Activated T-cell treated with anti-CD3 and anti-CD28 coated beads, Interleukin-2, amount 50 U/mL, for 48 hours (primary cell): ENCODE results near the gene MEGF6.

Source experiments
- DNase-seq, 2 experiments: peaks; one replicate each; pipeline ENCODE4 v3.0.0-alpha.2; 2020

The MEGF6 gene

GRCh38 chr1:3642919-3643675, 31.8 kb upstream of the MEGF6 start:
- no peak for DNase-seq

- DNase-seq, result no peak
These were observed 30.5 kb upstream of the MEGF6 start for GRCh38 chr1:3641816-3642215.

GRCh38 chr1:3641046-3641760, 29.9 kb upstream of the MEGF6 start:
- DNase-seq, result no peak

- DNase-seq, result no peak
These were observed 29.0 kb upstream of the MEGF6 start for GRCh38 chr1:3640121-3640837.

GRCh38 chr1:3639397-3639911, 28.1 kb upstream of the MEGF6 start:
- DNase-seq, result no peak

- no peak for DNase-seq
These were observed 27.4 kb upstream of the MEGF6 start for GRCh38 chr1:3638676-3639075.

- no peak for DNase-seq
These were observed 26.7 kb upstream of the MEGF6 start for GRCh38 chr1:3638027-3638426.

GRCh38 chr1:3636531-3636930, 25.2 kb upstream of the MEGF6 start:
- DNase-seq, result no peak

GRCh38 chr1:3636080-3636479, 24.8 kb upstream of the MEGF6 start:
- no peak for DNase-seq

GRCh38 chr1:3634059-3634800, 22.9 kb upstream of the MEGF6 start:
- DNase-seq, result no peak

GRCh38 chr1:3633344-3634058, 22.2 kb upstream of the MEGF6 start:
- DNase-seq, result no peak

GRCh38 chr1:3632716-3633343, 21.5 kb upstream of the MEGF6 start:
- no peak for DNase-seq

- no peak for DNase-seq
These were observed 21.0 kb upstream of the MEGF6 start for GRCh38 chr1:3632298-3632697.

- DNase-seq, result no peak
These were observed 20.3 kb upstream of the MEGF6 start for GRCh38 chr1:3631320-3632260.

- no peak for DNase-seq
These were observed 19.6 kb upstream of the MEGF6 start for GRCh38 chr1:3630914-3631313.

GRCh38 chr1:3630161-3630611, 18.9 kb upstream of the MEGF6 start:
- no peak for DNase-seq

- DNase-seq, result no peak
These were observed 18.4 kb upstream of the MEGF6 start for GRCh38 chr1:3629561-3630160.

- DNase-seq, result no peak
These were observed 17.1 kb upstream of the MEGF6 start for GRCh38 chr1:3628445-3628844.

- DNase-seq, result no peak
These were observed 16.4 kb upstream of the MEGF6 start for GRCh38 chr1:3627515-3628253.
